Stimulated activated CD8-positive, alpha-beta memory T cell treated with anti-CD3 and anti-CD28 coated beads, Interleukin-15, amount 100 ng/mL, for 48 hours (primary cell): ENCODE data around the gene LTA.
"Not testable (repeated sequence)": the region's sequence is repeated elsewhere in the genome, so short reads cannot be mapped to it uniquely, and the experiment has no call there.

ENCODE experiments used
- DNase-seq, 2 donors: peaks; one replicate each; pipeline ENCODE4 v3.0.0-alpha.2; 2020; ENCODE audit warnings: low read depth in 2 of 2

Gene LTA

DNA sequence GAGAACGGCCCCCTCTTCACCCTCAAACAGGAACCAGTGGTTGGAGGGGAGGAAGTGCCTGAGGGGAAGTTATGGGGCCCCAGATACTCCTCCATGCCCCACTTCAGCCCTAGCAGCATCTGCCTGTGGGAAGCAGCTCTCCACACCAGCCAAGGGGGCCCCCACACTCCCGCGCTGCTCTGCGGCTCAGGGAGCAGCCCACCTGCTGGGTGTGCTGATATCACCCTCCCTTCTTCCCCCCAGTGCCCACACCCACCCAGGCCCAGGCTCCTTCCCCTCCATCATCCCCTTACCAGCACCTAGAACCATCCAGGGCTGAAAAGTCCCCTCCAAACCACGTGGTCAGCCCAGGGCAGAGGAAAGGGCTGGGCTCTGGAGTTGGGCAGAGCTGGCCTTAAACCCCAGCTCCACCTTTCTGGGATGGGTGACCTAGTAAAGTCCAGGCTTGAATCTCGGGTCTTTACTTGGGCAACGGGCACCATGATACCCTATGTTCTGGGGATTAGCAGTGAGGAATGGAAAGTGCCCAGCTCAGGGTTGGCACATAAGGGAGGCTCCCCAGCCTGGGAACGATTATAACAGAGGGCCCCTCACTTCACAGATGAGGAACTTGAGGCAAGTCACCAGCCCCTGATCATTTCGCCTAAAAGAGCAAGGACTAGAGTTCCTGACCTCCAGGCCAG is 14.7 kb downstream of the LTA start:
- DNase-seq, result no peak

DNA sequence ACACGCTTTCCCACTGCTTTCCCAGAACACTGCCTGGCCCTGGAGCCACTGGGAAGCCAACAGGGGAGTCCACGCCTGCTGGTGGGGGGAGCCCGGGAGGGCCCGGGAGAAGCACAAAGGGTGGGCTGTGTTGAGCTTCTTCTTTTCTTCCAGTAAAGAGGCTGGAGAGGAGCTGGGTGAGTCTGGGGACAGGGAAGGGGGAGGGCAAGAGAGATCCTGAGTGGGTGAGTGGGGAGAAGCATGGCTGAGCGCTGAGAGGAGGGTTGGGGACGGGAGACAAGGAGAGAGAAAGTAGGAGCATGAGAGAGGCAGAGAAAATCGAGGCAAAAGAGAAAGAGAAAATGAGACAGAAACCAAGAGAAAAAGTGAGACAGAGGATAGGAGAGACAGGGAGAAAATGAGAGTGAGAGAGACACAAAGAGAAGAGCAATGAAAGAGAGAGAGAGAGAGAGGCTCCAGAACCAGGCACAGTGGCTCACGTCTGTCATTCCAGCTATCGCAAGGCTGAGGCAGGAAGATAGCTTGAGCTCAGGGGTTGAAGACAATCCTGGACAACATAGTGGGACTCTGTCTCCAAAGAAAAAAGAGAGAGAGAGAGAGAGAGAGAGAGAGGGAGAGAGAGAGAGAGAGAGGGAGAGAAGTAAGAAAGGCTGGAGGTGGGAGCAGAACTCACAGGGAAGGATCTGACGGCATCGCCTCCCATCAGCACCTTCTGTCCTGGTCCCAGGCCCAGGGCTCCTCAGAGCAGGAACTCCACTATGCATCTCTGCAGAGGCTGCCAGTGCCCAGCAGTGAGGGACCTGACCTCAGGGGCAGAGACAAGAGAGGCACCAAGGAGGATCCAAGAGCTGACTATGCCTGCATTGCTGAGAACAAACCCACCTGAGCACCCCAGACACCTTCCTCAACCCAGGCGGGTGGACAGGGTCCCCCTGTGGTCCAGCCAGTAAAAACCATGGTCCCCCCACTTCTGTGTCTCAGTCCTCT is 16.0 kb downstream of the LTA start:
- DNase-seq, result no peak

DNA sequence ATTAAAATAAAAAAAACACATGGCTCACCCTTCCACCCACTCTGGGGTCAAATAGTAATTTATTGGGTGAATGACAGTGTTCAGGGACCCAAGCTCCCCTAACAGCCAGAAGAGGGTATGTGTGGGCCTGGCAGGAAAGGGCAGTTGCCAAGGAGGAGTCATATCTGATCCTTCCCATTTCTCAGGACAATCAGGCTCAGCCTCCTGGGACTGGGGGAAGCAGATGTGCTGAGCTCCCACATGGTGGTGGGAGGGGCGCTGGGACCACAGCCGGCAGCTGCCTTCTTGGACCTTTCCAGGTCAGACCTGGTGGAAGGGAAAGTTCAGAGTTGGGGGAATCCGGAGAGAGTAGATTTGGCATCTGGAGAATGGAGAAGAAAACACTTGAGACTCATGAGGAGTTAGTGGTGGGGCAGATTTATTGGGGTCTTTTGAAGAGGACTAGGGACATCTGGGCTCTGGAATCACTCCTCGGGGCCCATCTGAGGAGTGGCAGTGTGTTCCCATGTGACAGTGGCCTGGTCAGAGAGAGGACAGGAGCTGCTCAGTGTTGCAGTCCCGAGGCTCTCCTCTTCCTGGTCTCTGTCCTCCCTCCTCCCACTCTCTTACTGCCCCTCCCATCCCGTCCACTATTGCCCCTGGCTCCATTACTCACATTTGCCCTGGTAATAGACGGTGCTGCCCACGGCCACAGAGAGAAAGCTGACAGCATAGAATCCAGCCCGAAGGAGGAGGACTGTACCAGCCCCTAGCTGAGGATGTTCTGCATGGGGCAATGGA is 17.0 kb downstream of the LTA start:
- no peak for DNase-seq

DNA sequence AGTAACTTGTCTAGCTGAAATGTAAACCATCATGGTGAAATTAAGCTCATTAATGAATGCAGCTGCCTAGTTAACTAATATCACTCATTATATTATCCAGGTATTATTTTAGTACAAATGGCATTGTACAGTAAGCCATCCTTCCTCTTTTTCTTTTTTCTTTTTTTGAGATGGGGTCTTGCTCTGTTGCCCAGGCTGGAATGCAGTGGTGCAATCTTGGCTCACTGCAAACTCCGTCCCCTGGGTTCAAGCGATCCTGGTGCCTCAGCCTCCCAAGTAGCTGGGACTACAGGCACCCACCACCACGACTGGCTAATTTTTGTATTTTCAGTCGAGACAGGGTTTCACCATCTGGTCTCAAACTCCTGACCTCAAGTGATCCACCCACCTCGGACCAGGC is 18.6 kb downstream of the LTA start:
- DNase-seq, result not testable (repeated sequence)

DNA sequence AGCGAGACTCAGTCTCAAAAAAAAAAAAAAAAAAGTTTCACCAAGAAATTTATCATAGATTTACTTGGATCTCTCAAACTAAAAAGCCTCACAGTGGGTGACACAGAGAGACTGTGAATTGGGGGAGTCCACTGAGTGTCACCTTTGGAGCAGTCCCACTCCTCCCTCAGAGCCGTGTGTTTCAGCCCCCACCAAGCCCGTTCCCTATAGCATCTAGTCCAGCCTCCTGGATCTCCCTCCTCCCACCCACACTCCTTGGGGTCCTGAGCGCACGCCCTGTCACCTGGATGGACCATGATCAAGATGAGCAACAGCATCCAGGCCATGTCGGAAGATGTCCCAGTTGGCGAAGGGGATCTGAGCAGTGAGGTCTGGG is 20.3 kb downstream of the LTA start:
- no peak for DNase-seq

DNA sequence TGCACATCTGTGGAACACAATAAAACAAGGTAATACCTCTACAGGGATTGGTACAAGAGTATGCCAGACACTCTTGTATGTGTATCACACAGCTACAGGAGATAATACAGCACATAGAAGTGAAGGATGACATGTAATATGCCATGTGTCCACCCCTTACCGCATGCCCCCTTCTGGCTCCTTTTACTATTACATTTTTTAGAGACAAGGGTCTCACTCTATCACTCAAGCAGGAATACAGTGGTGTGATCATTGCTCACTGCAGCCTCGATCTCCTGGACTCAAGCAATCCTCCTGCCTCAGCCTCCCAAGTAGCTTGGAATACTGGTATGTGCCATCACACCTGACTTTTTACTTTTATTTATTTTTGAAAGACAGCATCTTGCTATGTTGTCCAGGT is 24.9 kb downstream of the LTA start:
- no peak for DNase-seq

DNA sequence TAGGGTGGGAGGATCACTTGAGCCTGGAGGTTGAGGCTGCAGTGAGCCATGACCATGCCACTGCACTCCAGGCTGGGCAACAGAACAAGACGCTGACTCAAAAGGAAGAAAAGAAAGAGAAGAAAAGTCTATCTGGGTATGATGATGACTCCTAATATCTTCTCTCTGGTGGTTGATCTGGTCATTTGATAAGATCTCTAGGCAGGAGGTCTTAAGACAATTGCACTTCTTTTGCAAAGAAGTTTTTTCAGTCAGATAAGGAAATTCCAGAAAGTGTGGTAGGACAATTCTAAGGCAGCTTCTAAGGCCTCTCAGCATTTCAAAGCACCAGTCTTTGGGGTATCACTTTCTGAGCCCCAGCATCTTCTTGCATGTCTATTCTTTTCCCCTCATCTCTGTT is 35.2 kb downstream of the LTA start:
- DNase-seq, result no peak

DNA sequence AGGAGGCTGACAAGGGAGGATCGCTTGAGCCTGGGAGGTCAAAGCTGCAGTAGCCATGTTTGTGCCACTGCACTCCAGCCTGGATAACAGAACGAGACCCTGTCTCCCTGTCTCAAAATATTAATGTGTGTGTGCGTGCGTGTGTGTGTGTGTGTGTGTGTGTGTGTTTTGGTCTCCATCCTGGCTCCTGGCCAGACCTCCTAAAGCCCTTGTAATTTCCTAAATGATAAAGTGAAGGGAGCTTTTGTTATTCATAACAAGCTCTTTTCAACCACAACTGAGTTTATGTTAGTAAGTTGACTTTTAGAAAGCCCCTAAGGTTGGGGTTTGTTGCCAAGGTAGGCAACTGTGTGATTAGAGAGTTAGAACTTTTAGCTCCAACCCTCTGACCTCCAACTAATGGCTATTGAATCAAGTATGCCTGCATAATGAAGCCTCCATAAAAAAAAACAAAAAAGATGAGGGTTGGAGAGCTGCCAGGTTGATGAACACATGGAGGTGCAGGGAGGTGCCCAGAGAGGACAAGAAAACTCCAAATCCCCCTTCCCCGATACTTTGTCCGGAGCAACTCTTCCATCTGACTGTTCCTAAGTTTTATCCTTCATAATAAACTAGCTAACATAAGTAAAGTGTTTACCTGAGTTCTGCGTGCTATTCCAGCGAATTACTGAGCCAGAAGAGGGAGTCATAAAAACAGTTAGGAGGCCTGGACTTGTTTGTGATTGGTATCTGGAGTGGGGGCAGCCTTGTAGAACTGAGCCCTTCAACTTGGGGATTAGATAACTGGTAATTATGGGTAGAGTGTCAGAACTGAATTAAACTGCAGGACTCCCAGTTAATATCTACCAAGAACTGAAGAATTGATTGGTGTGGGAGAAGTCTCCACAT is 37.7 kb downstream of the LTA start:
- no peak for DNase-seq

DNA sequence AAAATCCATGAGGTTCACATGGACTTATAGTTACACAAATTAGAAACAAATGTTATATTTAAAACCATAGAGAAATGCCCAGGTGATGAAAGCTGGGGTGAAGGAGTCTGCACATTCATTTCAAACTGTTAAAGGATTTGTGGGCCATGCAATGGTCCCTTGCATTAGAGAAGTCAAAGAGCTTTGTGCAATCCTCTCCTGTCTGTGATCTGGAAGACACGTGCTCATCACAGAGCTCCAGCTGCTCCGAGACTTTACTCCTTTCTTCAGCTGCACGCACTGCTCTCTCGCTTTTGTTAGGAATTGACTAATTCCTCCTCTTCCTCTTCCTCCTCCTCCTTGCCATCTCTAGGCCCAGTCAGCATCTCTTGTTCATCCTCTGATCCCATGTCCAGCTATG is 38.9 kb downstream of the LTA start:
- no peak for DNase-seq

DNA sequence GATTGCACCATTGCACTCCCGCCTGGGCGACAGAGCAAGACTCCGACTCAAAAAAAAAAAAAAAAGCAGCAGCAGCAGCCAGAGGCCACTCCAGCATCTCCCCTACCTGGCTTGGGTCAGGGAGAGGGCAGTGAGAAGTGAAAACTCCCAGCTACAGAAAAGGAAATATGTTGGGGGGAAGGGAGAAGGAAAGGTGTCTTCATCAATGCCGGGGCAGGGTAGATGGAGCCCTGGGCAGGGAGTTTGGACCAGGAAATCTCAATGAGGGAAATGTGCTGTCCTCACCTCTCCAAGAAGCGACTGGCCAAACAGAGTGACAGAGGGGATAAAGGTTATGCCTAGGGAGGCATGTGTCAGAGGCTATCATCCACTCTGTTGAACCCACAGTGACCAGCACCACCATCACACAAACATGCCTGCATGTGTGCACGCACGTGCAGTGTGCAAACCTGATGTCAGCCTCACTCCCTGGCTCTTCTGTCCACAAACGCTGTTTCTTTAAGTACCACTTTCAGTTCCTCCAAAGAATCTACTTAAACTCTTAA is 42.1 kb downstream of the LTA start:
- DNase-seq, result no peak

DNA sequence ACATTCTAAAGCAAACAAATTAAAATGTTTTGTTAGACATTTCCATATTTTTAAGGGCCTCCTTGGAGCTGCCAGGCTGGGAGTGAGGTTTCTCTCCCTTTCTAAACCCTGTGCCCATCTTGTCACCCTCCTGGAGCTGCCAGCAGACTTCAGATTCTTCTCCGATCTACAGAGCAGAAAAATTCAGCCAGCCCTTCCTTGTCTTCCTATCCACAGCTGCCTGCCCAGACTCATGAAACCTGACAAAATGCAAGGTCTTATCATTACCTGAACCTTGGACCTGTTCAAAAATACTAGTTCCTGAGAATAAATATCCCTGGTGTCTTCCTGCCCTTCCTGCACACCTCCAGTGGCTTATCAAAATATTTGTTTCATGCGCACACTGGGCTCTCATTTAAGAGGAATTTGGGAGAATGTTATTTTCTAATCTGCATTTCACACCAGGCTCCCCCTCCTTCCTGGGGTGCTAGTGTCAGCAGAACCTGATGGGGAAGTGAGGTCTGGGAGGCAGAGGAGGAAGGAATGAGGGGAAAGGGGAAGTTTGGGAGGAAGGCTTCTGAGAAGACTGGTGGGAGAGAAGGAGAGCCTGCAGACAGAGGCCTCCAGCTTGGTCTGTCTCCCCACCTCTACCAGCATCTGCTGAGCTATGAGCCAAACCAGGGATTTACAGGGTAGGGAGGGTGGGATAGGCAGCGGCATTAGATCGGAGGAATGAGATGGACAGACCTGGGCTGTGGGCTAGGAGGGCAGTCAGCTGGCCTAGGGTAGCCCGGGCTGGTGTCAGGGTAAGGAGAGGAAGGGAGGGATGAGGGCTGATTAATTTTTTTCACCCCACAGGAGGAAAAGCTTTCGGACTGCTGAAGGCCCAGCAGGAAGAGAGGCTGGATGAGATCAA is 42.8 kb downstream of the LTA start, which contains the start of gene AIF1:
AIF1 (plus strand) TSS at position 551 of the 895 bp plus-strand sequence; CDS start at position 647, 96 bp downstream.
- no peak for DNase-seq

DNA sequence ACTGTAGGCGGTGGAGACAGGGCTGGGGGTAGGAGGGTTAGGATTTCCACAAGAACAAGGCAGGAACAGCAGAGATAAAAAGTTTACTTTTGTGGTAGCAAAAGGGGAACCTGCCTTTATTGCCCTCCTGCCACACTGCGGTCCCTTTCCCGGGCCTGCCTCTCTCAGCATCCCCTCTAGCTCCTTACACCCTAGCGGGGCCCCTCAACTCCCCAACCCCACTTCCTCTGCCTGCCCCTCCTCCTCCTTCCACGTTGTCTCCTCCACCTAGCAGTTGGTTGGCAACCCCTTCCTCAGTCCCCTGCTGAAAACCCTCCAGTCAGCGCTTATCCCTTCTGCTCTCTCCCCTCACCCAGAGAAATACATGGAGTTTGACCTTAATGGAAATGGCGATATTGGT is 43.7 kb downstream of the LTA start:
- no peak for DNase-seq

DNA sequence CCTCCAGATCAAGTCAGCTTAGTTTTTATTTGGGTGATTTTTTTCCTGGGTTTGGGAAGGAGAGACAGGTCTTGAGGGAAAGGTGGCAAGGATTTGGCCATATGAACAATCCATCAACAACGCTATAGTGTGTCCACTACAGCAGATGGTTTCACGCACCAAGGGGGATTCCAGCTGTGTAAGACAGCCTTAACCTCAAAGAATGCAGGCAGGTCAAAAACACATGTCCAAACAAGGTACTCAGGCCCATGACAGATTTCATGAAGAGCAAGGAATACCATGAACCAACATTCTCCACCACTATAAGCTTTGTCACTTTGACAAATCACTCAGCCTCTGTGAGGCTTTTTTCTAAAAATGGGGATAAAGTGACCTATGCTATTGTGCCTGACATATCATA is 44.9 kb downstream of the LTA start:
- no peak for DNase-seq

DNA sequence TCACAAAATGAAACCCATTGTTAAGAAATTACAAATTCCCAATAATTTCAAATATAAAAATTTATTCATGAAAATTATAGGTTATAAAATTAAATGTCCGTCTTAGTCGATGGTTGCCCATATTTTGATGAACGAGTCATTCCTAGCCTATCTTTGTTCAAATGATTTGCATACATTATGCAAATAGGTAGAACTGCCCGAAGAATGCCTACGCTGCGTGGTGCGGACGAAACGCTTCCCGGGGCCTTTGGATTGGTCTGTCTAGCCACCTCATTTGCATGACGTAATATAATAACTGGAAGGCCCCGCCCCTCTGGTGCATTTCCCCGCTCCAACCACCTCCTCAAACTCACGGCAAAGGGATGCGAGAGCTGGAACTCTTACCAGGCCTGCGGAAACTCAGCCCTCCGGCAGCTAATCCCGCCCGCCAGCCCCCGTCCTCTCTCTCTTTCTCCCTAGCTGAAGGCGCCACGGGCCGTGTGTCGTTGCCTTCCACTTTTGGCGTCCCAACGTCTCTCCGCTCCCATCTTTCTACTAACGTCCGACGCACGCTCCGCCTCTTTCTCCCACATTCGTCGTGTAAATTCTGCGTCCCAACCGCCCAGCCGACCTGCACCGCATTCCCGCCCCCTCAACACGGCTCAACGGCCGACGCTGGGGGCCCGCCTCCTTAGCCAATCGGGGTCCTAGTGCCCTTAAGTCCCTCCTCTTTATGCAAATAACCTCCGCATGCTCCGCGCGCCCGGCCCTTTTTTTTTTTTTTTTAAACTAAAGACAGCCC is 47.9 kb downstream of the LTA start:
- peak; percentile 96 to 97 for DNase-seq

DNA sequence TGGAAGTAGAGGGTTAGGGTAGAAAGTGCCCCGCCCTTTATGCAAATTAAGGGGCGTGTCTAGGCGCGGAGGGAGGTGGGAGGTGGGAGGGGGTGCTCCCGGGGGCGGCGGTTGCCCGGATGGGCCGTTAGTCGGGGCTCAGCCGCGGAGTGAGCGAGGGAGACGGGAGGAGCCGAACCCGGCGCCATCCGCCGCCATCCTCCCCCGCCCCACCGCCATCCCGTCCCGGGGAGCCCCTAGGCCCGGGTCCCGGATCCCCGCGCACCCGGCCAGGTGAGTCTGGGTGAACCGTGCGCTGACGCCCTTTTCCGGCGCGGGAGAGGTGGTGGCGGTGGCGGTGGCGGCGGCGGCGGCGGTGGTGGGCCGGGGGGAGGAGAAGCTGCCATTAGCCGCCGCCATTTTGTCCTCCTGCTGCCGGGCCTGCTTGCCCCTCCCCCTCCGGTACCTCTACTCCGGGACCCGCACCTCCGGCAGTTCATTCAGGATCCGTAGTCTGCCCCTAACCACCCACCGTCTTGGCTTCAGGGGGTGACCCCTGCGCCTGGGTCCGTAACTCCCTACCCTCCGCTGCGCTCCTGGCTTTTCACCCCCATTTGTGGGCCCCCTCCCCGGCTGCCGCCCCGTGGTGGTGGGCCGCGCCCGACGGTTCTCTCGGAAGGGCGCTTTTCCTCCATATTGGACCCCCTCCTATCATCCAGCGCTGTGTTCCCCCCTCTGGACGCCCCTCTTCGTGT is 48.7 kb downstream of the LTA start, which contains the start of gene PRRC2A:
PRRC2A (plus strand) TSS at position 130 of the 734 bp plus-strand sequence. CDS start 2,075 bp downstream, outside the sequence.
- peak in 1 of 2 donors; percentile 93 for DNase-seq

DNA sequence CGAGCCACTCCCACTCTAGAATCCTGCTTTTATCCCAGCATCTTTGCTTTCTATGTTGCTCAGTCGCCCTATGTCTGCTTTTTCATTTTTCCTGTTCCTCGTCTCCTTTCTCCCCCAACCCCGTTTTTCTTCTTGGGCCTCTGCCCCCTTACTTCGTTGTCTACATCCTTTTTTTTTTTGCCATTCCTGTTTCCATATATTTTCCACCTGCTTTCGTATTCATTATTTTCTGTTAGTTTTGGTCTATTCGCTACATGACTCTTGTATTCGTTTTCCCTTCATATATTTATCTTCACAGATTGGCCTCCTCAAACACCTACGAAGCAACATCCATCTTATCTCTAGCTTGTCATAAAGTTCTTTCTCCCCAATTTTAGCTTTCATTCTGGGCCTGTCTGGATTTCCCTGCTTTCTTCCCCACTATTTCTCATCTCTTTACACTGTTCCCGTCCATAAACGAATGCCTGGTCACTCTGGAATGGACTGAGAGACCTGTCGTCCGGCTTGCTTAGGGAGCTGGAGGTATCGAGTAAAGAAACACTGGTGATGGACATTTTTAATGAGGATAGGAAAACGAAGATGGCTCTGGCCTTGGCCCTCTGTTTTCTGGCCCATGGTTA is 49.3 kb downstream of the LTA start:
- DNase-seq, result no peak

DNA sequence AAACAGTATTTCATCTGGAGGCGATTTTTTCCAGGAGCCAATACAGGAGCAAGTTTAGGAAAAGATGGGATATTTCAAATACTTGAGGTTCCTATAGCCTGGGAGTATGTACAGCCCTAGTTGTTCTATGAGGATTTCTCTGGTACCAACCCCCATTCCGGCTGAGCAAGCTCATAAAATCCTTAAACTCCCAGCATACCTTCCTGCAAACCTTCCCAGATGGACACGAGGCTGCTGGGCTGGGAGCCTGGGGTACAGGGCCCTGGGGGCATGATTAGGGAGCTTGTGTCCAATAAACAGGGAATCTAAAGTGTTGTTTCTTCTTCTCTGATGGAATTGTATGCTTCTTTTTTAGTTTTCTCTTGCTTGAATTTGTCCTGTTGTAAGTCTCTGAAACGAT is 49.9 kb downstream of the LTA start:
- no peak for DNase-seq

DNA sequence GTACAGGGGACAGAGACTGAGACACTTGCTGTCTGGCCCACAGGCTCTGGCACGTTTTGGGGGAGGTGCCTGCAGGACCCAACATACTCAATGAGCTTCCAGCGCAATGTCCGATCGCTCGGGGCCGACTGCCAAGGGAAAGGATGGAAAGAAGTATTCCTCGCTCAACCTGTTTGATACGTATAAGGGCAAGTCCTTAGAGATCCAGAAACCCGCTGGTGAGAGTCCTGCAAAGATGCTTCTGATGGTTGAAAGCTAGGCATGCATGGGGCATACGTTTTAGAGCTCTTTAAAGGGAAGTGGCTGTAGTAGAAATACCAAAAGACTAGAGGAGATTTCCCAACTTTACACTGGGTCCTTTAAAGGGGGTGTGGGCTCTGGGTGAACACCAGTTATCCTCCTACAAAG is 50.6 kb downstream of the LTA start:
- DNase-seq, result no peak
